Mesenteric fat pad (tissue), 1 donor: ENCODE measurements around the gene FAM9C. TPM values are rescaled to one million over a fixed set of nuclear protein-coding genes. Genes with fewer than 3 reads are reported as not detected.

ENCODE experiments used
- total RNA-seq: library from RNA; stranded (reverse); fragmentation: NEBNext Ultra II Directional; extraction: Animal tissue kit (Norgen Biotek cat#: 25700); gene quantifications from one replicate; pipeline ENCODE4 v1.2.1, GENCODE V29; 2021
- donor health status: DM: yes; HTN: yes; CAD: no.

FAM9C gene
- total RNA-seq, 1 donor from 2014 or later: not detected

Other genes starting within 250 kb of the FAM9C start
- 2.0 TPM for gene TLR7, start 177.5 kb downstream of the FAM9C start, total RNA-seq
- gene TLR8, start 138.0 kb downstream of the FAM9C start, total RNA-seq: 6.6 TPM
- 3,940 TPM for gene TMSB4X, start 69.5 kb downstream of the FAM9C start, total RNA-seq